HepG2 (cell line): ENCODE data around the gene C19orf73. TPM values are rescaled to one million over a fixed set of nuclear protein-coding genes. Genes with fewer than 3 reads are reported as not detected.

ENCODE experiments used
- ARID2 ChIP-seq: sonication (generic); formaldehyde crosslinking; IDR thresholded peaks from 2 replicates; pipeline ENCODE4 v1.8.1; 2022; ENCODE audit warnings: mild to moderate bottlenecking, missing genetic modification reagents, borderline replicate concordance
- BATF2 ChIP-seq: sonication (generic); formaldehyde crosslinking; IDR thresholded peaks from 2 replicates; pipeline ENCODE4 v1.8.0; 2022; ENCODE audit warnings: mild to moderate bottlenecking, missing genetic modification reagents, moderate library complexity
- CAMTA2 ChIP-seq: sonication (generic); formaldehyde crosslinking; IDR thresholded peaks from 2 replicates; pipeline ENCODE4 v1.4.0; 2020; ENCODE audit warnings: mild to moderate bottlenecking, missing genetic modification reagents, borderline replicate concordance
- GLI4 ChIP-seq: sonication (generic); formaldehyde crosslinking; IDR thresholded peaks from 2 replicates; pipeline ENCODE4 v1.5.1; 2020; ENCODE audit warnings: missing genetic modification reagents, mild to moderate bottlenecking, moderate library complexity, borderline replicate concordance
- HBP1 ChIP-seq: IDR thresholded peaks from 2 replicates; pipeline ENCODE4 v1.6.1; 2016; ENCODE audit warnings: low read depth, control low read depth
- HOXA3 ChIP-seq: sonication (generic); formaldehyde crosslinking; IDR thresholded peaks from 2 replicates; pipeline ENCODE4 v1.5.0; 2020; ENCODE audit warnings: missing genetic modification reagents
- PHF20 ChIP-seq: sonication (generic); formaldehyde crosslinking; IDR thresholded peaks from 2 replicates; pipeline ENCODE4 v1.5.0; 2020; ENCODE audit warnings: mild to moderate bottlenecking, missing genetic modification reagents
- POLR2AphosphoS2 ChIP-seq: IDR thresholded peaks from 2 replicates; pipeline ENCODE4 v1.6.1; 2011; ENCODE audit warnings: low read depth, low read length, improper control_type of control experiment
- REL ChIP-seq: sonication (generic); formaldehyde crosslinking; conservative IDR thresholded peaks from 2 replicates; pipeline ENCODE4 v1.8.0; 2022; ENCODE audit warnings: mild to moderate bottlenecking, missing genetic modification reagents, moderate library complexity
- RFX1 ChIP-seq: fragments of 450-650 bp; IDR thresholded peaks from 2 replicates; pipeline ENCODE4 v1.6.1; 2017
- RFXANK ChIP-seq: IDR thresholded peaks from 2 replicates; pipeline ENCODE4 v1.6.1; 2016
- SMC3 ChIP-seq: IDR thresholded peaks from 2 replicates; pipeline ENCODE4 v1.6.1; 2011; ENCODE audit warnings: low read length, improper control_type of control experiment
- SPEN ChIP-seq: sonication (generic); formaldehyde crosslinking; IDR thresholded peaks from 2 replicates; pipeline ENCODE4 v1.5.1; 2020; ENCODE audit warnings: low read depth, mild to moderate bottlenecking, missing genetic modification reagents
- TBL1XR1 ChIP-seq: fragments of 150-350 bp; IDR thresholded peaks from 2 replicates; pipeline ENCODE4 v1.6.1; 2014; ENCODE audit warnings: borderline replicate concordance, low read length; ENCODE audit not compliant: partially characterized antibody
- WIZ ChIP-seq: sonication (generic); formaldehyde crosslinking; IDR thresholded peaks from 2 replicates; pipeline ENCODE4 v1.5.1; 2020; ENCODE audit warnings: mild to moderate bottlenecking, missing genetic modification reagents
- ZBTB21 ChIP-seq: sonication (generic); formaldehyde crosslinking; IDR thresholded peaks from 2 replicates; pipeline ENCODE4 v1.4.0; 2020; ENCODE audit warnings: missing genetic modification reagents
- ZBTB7B ChIP-seq: sonication (generic); formaldehyde crosslinking; IDR thresholded peaks from 2 replicates; pipeline ENCODE4 v1.4.0; 2020; ENCODE audit warnings: missing genetic modification reagents
- ZBTB8A ChIP-seq: sonication (generic); formaldehyde crosslinking; IDR thresholded peaks from 2 replicates; pipeline ENCODE4 v1.4.0; 2020; ENCODE audit warnings: mild to moderate bottlenecking, low read depth, missing genetic modification reagents, borderline replicate concordance
- ZNF136 ChIP-seq: sonication (generic); formaldehyde crosslinking; IDR thresholded peaks from 2 replicates; pipeline ENCODE4 v1.8.1; 2022; ENCODE audit warnings: low read depth, mild to moderate bottlenecking, moderate library complexity, missing genetic modification reagents
- ZNF501 ChIP-seq: sonication (generic); formaldehyde crosslinking; IDR thresholded peaks from 2 replicates; pipeline ENCODE4 v1.5.1; 2020; ENCODE audit warnings: mild to moderate bottlenecking, moderate library complexity, missing genetic modification reagents
- ZNF530 ChIP-seq: sonication (generic); formaldehyde crosslinking; IDR thresholded peaks from 2 replicates; pipeline ENCODE4 v1.5.0; 2020; ENCODE audit warnings: low read depth, mild to moderate bottlenecking, missing genetic modification reagents
- ZNF556 ChIP-seq: sonication (generic); formaldehyde crosslinking; IDR thresholded peaks from 2 replicates; pipeline ENCODE4 v1.4.0; 2020; ENCODE audit warnings: mild to moderate bottlenecking, missing genetic modification reagents, borderline replicate concordance
- ZNF572 ChIP-seq: sonication (generic); formaldehyde crosslinking; IDR thresholded peaks from 2 replicates; pipeline ENCODE4 v1.5.1; 2020; ENCODE audit warnings: mild to moderate bottlenecking, missing genetic modification reagents
- ZNF710 ChIP-seq: sonication (generic); formaldehyde crosslinking; IDR thresholded peaks from 2 replicates; pipeline ENCODE4 v1.5.0; 2020; ENCODE audit warnings: mild to moderate bottlenecking, missing genetic modification reagents, borderline replicate concordance
- ZNF749 ChIP-seq: sonication (generic); formaldehyde crosslinking; IDR thresholded peaks from 2 replicates; pipeline ENCODE4 v1.8.0; 2022; ENCODE audit warnings: mild to moderate bottlenecking, missing genetic modification reagents, moderate library complexity, borderline replicate concordance
- ZNF777 ChIP-seq: sonication (generic); formaldehyde crosslinking; IDR thresholded peaks from 2 replicates; pipeline ENCODE4 v1.4.0; 2020; ENCODE audit warnings: missing genetic modification reagents
- ZNF878 ChIP-seq: sonication (generic); formaldehyde crosslinking; IDR thresholded peaks from 2 replicates; pipeline ENCODE4 v1.8.1; 2023; ENCODE audit warnings: mild to moderate bottlenecking, missing genetic modification reagents, moderate library complexity
- polyA plus RNA-seq, 8 experiments: library from polyadenylated mRNA; depleted of rRNA in 3 of 8; stranded (reverse) in 7 of 8; unstranded in 1 of 8; fragments of >200 nt; fragmentation: Illumina TruSeq in 4 of 8; extraction: Trizol in 4 of 8; gene quantifications; 2 replicates each; pipeline versions ENCODE4 v1.2.1 to v1.2.3, GENCODE V29; 2011 to 2016; ENCODE audit warnings: low read depth in 4 of 8, missing spikeins in 1 of 8, mixed read lengths in 1 of 8; ENCODE audit not compliant: insufficient read depth in 1 of 8
- total RNA-seq, 5 experiments: library from RNA; depleted of rRNA; stranded (reverse); fragments of >200 nt; fragmentation: Illumina TruSeq; extraction: Trizol; gene quantifications; 2 replicates each; pipeline ENCODE4 v1.2.3, GENCODE V29; 2016; ENCODE audit warnings: low read depth in 1 of 5

Gene C19orf73
- total and polyA plus RNA-seq, 2 of the 13 experiments (the other 11 are each of a cell fraction or from before 2014, with no cell fraction given): 1.4 to 1.5 TPM

GRCh38 chr19:49148784-49149651, 30.1 kb upstream of the C19orf73 start (continued):
- 0 out of 2 replicates have a peak, but pooled peaks have one; percentile 36 for TF ChIP-seq ZBTB7B
- no peak for TF ChIP-seq ZNF878 (CRISPR knock-in tag)
- no peak for TF ChIP-seq WIZ (CRISPR knock-in tag)
- 0 out of 2 replicates have a peak, but pooled peaks have one; percentile 43 for TF ChIP-seq ZNF572 (CRISPR knock-in tag)
- TF ChIP-seq ZNF710 (CRISPR knock-in tag): 0 out of 2 replicates have a peak, but pooled peaks have one; percentile 55
- TF ChIP-seq ZNF777 (CRISPR knock-in tag): no peak
- 0 out of 2 replicates have a peak, but pooled peaks have one; percentile 45 for TF ChIP-seq CAMTA2
- no peak for TF ChIP-seq RFXANK
- TF ChIP-seq REL: 0 out of 2 replicates have a peak, but pooled peaks have one; percentile 9
- TF ChIP-seq ZBTB8A (CRISPR knock-in tag): no peak
- TF ChIP-seq SMC3: no peak
- 0 out of 2 replicates have a peak, but pooled peaks have one; percentile 52 for TF ChIP-seq HBP1 (CRISPR knock-in tag)
- no peak for TF ChIP-seq GLI4 (CRISPR knock-in tag)
- TF ChIP-seq ZBTB21 (CRISPR knock-in tag): no peak
- TF ChIP-seq BATF2 (CRISPR knock-in tag): no peak
- no peak for TF ChIP-seq RFX1
- no peak for TF ChIP-seq HOXA3
- TF ChIP-seq SPEN: no peak
- no peak for TF ChIP-seq ZNF556 (CRISPR knock-in tag)
- no peak for TF ChIP-seq ZNF136
- no peak for TF ChIP-seq ARID2 (CRISPR knock-in tag)
- no peak for TF ChIP-seq POLR2AphosphoS2
- TF ChIP-seq ZNF501 (CRISPR knock-in tag): 0 out of 2 replicates have a peak, but pooled peaks have one; percentile 1
- no peak for TF ChIP-seq ZNF530
- TF ChIP-seq TBL1XR1: no peak
- no peak for TF ChIP-seq PHF20 (CRISPR knock-in tag)
- peak; percentile 37; the same call in 1 of the 2 replicates for TF ChIP-seq ZNF749 (CRISPR knock-in tag)
